ES-I3 (cell line): ENCODE results near the gene FSTL4.
"Not testable (repeated sequence)": the region's sequence is repeated elsewhere in the genome, so short reads cannot be mapped to it uniquely, and the experiment has no call there.

ENCODE experiments used
- H3K36me3 ChIP-seq: 2 replicates; pipeline ENCODE4 v1.6.1; 2013; ENCODE audit warnings: mild to moderate bottlenecking, low read length, control low read depth, moderate library complexity; ENCODE audit not compliant: insufficient read depth
- H3K4me1 ChIP-seq: 2 replicates; pipeline ENCODE4 v1.6.1; 2013; ENCODE audit warnings: mild to moderate bottlenecking, control low read depth, low read length; ENCODE audit not compliant: insufficient read depth
- H3K9ac ChIP-seq: 2 replicates; pipeline ENCODE4 v1.6.1; 2013; ENCODE audit warnings: low read depth, mild to moderate bottlenecking, low read length, moderate library complexity
- H3K9me3 ChIP-seq: 2 replicates; pipeline ENCODE4 v1.6.1; 2013; ENCODE audit warnings: mild to moderate bottlenecking, low read length, moderate library complexity; ENCODE audit not compliant: control insufficient read depth, insufficient read depth

The FSTL4 gene

DNA sequence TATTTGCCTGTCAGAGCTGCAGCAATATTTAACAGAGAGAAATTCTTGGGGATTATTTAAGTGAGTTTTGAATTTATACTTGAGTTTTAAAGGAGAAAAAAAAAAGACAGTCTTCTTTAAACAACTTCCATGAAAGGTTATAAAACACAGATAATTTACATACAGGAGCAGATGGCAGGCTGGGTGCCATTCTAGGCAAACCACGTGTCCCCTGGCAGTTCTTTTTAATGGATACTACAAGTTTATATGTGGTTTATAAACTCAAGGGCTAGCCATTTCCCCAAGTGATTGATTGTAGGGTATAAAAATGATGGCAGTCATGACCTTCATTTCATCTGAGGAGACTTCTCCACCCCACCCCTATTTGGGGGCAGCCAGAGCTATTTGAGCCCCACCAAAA lies 166.6 kb downstream of the FSTL4 start:
- no peaks in the 10 kb centered on the region for H3K9me3 ChIP-seq
- H3K9ac ChIP-seq = no peak overlapping the region
- H3K36me3 ChIP-seq = no peaks in the 10 kb centered on the region
- H3K4me1 ChIP-seq = no peaks in the 10 kb centered on the region

DNA sequence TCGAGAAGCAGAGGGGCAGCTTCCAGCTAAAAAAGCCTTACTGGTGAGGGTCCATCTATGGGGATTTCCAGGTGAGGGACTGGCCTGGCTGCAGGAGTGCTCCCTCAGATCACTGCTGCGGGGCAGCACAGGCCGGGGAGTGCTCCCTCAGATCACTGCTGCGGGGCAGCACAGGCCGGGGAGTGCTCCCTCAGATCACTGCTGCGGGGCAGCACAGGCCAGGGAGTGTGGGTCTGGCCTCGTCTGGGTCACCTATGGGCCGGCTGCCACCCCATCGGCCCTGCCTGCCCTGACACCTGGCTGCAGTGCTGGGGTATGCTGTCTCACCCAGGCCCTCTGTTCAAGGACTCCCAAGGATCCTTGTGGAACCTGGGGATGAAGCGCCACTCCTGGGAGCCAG lies 167.1 kb downstream of the FSTL4 start:
- H3K9ac ChIP-seq, H3K36me3 ChIP-seq, H3K4me1 ChIP-seq, H3K9me3 ChIP-seq: not testable (repeated sequence)

DNA sequence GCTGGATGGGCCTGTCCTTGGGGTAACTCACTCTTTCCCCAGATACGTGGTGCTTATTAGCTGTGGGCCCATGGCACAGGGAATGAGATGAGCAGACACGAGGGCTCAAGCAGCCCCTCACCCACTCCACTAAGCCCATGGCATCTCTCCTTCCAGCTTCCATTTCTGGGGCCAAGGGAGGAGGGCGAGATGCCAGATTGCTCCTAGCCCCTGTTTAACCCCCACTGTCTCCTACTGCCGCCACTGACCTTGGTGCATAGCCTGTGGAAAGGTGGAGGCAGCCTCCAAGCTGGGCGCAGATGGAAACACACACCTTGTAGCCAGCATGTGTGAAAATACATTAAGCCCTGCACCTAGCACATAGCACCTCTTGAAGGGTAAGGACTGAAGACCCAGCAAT lies 167.6 kb downstream of the FSTL4 start:
- Histone ChIP-seq H3K36me3 (no peaks in the 10 kb centered on the region), H3K9me3 (no peaks in the 10 kb centered on the region), H3K4me1 (no peaks in the 10 kb centered on the region), H3K9ac (no peak overlapping the region)

DNA sequence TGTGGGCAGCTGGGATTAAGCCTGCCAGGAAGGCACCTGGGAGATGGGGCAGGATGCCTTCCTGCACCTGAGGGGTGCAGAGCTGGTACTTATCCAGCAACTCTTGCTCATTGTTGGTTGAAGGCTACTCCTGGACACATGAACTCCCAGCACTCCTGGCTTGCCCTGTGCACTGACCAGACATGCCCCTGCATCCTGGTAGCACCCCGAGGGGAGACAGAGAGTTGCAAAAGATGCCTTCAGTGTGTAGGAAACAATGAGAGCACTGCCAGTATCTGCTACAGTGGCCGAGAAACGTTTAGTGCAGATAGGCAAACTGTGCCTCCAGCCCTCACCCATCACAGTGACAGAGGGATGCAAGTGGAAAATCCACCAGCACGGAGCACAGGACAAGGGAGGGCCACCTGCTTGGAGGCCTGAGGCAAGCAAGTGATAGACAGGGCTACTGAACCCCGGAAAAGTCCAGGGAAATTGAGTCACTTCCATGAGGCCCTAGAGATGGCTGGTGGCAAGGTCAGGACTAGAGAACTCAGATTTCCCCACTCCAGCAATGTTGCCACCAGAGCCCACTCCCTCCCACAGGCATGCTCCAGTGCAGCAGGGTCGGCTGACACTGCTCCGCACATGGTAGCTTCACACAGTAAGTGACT lies 171.1 kb downstream of the FSTL4 start:
- Histone ChIP-seq H3K9ac (no peak overlapping the region), H3K9me3 (no peaks in the 10 kb centered on the region), H3K4me1 (no peaks in the 10 kb centered on the region), H3K36me3 (no peaks in the 10 kb centered on the region)

DNA sequence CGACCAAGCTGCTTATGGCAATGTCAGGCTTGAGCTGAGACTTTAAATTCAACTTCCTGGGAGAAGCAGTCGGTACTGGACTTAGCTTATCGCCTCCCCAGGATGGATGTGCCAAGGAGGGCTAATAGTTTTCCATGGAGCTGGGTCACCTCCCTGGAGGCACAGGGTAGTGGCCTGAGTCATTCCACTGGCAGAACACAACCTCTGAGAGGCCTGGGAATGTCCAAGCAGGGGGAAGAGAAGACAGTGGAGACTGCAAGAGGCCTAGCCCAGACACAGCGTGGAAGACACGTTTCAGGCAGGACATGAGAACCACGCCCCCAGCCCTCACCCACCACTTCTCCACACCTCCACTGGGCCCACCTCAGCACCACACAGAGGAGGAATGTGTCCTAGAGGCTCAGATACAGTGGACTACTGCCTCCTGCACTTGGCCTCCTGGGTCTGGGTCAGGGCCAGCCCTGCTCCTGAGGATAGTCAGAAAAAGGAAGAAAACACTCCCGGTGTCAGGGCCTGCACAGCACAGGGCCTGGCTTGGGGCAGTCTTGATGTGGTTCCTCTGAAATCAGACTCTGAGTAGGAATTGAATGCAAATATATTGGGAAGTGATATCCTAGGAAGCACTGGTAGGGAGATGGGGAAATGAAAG lies 171.8 kb downstream of the FSTL4 start:
- no peaks in the 10 kb centered on the region for H3K9me3 ChIP-seq
- no peak overlapping the region for H3K9ac ChIP-seq
- H3K4me1 ChIP-seq = no peaks in the 10 kb centered on the region
- H3K36me3 ChIP-seq = no peaks in the 10 kb centered on the region

DNA sequence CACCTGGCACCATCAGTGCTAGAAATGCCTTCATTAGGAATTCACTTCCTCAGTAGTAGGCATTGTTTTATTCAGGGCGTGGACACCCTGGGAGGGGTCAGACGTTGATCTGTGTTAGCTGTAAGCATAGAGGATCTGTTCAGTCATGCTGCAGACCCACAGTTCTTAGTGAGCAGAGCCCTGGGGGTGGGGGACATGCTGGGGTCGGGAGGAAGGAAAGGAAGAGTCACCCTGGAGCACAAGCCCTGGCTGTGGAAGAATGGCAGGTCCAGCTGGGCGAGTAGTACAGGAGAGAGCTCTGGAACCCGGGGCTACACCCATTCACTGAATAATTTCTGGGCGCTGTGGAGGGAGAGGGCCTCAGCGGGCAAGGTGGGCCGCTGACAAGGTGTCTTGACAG lies 172.5 kb downstream of the FSTL4 start:
- Histone ChIP-seq H3K4me1 (no peaks in the 10 kb centered on the region), H3K36me3 (no peaks in the 10 kb centered on the region), H3K9me3 (no peaks in the 10 kb centered on the region), H3K9ac (no peak overlapping the region)

DNA sequence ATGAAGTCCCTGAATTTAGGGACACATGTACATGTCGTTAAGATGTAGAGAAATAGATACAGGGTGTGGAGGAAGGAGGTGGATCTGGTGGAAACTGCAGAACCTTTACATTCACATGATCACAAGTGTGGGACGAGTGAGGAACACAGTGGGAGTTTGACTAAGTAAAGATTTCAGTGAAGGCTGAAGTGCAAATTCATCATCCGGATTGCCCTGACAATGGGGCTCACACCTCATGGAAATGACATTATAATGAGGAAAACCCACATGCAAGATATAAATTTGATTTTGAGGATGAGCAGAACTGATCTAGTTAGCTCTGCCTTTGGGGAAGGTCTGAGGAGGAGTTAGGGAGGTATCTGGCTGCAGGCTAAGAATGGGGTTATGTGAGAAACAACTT lies 173.9 kb downstream of the FSTL4 start:
- Histone ChIP-seq H3K9ac (no peak overlapping the region), H3K36me3 (no peaks in the 10 kb centered on the region), H3K9me3 (no peaks in the 10 kb centered on the region), H3K4me1 (no peaks in the 10 kb centered on the region)

DNA sequence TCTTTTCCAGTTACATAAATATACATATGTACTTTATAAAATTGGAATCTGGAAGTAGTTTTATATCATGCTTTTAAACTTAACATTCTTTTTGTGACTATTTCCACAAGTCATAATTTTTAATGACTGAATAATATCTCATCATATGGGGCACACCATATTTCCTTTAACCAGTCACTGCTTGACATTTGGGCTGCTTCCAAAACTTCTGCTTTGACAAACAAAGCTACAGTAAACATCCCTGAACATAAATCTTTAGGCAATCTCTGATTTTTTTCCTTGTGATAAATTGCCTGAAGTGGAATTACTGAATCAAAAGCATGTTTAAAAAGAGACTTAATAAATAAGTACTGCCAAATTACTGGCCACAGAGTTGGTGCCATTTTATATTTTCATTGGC lies 178.0 kb downstream of the FSTL4 start:
- no peak overlapping the region for H3K9ac ChIP-seq
- H3K36me3 ChIP-seq = no peaks in the 10 kb centered on the region

DNA sequence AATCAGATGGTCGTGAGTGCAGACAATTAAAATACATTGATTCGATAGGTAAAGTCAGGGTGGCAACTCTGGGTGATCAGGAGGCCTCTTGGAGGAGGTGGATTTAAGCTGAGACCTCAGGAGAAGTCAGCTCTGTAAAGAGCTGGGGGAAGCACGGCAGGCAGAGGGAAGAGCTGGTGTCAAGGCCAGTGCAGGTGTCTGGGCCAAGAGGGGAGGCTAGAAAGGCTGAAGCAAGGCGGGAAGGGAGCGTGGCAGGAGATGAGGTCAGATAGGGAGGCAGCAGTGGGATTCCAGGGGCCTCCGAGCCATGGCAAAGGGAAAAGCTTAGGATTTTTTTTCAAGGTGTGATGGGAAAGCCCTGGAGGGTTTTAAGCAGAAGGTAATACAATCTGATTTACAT lies 178.7 kb downstream of the FSTL4 start:
- H3K36me3 ChIP-seq = no peaks in the 10 kb centered on the region

More for the DNA sequence above, 178.0 kb downstream of the FSTL4 start:
- Histone ChIP-seq H3K4me1 (no peaks in the 10 kb centered on the region), H3K9me3 (no peaks in the 10 kb centered on the region)

DNA sequence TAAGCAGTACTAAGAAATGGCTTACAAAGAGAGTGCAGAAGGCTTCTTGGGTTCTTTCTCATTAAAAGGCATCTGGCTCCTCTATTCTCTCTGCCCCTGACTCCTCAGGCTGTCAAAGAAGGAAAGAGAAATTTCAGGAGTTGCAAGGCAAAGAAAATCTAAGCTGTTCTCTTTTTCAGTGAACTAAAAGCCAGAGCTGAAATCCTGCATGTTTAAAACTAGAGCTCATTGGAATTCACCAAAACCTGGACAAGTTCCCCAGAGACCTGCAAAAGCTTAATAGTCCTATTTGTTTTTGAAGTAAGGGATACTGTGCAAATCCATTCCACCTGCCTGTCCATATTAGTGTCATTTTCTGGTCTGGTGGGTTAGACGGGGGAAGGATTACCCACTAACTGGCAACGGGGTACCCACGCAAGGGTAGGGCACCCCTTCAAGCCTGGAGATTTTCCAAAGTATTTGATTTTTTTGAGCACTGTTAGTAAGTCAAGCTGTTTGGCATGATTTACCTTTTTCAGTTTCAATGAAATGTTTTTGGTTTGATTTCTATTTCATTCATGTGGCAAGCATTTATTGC lies 179.3 kb downstream of the FSTL4 start:
- H3K9ac ChIP-seq = no peak overlapping the region
- no peaks in the 10 kb centered on the region for H3K9me3 ChIP-seq
- H3K4me1 ChIP-seq = 0 out of 2 replicates have a peak, but pooled peaks cover 2% of the 10 kb centered on the region
- no peaks in the 10 kb centered on the region for H3K36me3 ChIP-seq

More for the DNA sequence above, 178.7 kb downstream of the FSTL4 start:
- no peaks in the 10 kb centered on the region for H3K4me1 ChIP-seq
- no peaks in the 10 kb centered on the region for H3K9me3 ChIP-seq
- no peak overlapping the region for H3K9ac ChIP-seq

DNA sequence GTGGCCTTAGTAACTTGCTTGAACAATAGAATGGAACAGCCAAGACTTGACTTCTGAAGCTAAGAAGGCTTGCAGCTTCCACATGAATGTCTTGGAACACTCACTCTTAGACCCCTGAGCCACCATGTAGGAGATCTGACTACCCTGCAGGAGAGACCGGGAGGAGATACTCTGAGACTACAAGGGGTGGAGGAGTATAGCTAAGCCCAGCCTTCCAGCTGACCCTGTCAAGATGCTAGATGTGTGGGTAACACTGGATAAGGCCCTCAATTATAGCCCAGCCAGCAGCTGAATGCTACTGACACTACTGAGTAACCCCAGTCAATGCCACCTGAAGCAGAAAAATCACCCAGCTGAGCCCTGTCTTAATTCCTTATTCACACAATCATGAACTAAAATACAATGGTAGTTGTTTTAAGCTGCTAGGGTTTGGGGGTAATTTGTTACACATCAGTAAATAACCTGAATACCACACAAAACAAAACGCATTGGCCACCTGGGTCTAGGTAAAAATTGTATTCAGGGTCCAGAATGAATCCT lies 180.9 kb downstream of the FSTL4 start:
- H3K36me3 ChIP-seq = no peaks in the 10 kb centered on the region
- no peaks in the 10 kb centered on the region for H3K9me3 ChIP-seq
- no peak overlapping the region for H3K9ac ChIP-seq
- H3K4me1 ChIP-seq = peaks cover 19% of the 10 kb centered on the region

DNA sequence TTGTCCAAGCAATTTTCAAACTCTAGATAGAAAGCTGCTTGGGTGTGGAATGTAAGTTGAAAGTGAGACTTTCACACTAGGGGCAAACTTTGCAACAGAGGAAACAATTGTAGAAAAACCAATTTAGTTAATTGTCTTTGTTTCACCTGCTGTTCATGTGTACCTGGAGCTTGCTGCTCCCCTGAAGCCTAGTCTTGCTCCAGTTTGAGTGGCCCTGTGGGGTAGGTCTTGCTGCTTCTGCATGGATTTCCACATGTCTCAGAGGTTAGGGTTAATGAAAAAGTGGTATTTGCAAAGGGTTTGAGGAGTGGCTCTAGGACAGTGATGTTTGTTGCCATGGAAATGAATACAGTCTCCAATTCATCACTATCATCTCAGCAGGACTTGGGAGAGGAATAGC lies 182.2 kb downstream of the FSTL4 start:
- Histone ChIP-seq H3K9ac (no peak overlapping the region), H3K9me3 (no peaks in the 10 kb centered on the region), H3K36me3 (no peaks in the 10 kb centered on the region), H3K4me1 (peaks cover 32% of the 10 kb centered on the region)

DNA sequence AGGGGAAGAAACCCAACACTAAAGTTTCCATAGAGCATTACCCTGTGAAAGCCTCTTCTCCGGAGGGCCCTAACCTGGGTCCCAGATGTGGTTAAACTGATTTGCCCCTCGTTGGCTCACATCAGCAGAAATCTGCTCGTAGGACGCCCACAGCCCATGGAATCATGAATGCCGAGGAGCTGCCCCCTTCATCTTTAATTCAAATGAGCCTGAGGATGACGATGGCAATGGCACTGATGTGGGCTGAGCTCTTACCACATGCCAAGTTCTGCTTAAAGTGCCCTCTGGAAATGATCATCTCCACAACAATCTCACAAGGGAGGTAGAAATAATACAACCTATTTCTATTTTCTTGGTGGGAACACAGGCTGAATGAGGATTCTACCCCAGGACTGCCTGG lies 183.3 kb downstream of the FSTL4 start:
- H3K4me1 ChIP-seq = peaks cover 32% of the 10 kb centered on the region
- H3K9ac ChIP-seq = no peak overlapping the region
- H3K36me3 ChIP-seq = no peaks in the 10 kb centered on the region
- no peaks in the 10 kb centered on the region for H3K9me3 ChIP-seq

DNA sequence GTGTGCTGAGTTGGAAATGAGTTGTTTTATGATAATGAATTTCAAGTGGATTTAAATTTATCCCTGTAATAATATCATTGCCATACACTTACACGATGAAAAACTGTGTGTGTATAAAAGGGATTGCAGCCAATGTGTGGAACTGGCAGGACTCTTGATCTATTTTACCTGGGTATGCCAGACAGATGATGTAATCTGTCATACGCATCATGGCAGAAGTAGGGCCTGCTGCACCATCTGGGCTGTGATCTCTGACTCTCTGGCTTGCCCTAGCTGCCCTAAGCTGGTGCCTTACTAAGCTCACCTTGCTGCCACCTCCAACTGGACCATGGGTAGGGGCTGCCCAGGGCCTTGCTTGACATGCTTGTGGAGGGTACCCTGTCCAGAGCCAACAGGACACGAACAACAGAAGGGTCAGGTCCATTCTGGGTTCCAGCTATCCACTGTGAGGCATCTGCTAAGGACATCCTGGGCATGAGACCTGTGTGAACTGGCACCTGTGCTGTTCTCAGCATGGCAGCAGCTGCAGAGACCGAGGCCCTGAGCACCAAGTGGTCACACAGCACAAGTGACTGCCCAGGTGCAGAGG lies 184.2 kb downstream of the FSTL4 start:
- Histone ChIP-seq H3K9ac (no peak overlapping the region), H3K9me3 (no peaks in the 10 kb centered on the region), H3K36me3 (no peaks in the 10 kb centered on the region), H3K4me1 (peaks cover 32% of the 10 kb centered on the region)
